NB4 (cell line): ENCODE measurements around the gene SLC39A11.

Source experiments
- DNase-seq: peaks from one replicate; pipeline ENCODE4 v3.0.0; 2010; ENCODE audit warnings: low read depth
- H3K4me3 ChIP-seq: one replicate; pipeline ENCODE4 v1.5.1; 2011; ENCODE audit warnings: mild to moderate bottlenecking, low read depth, low read length, moderate library complexity
- MAX ChIP-seq: IDR thresholded peaks from 2 replicates; pipeline ENCODE4 v1.6.1; 2011; ENCODE audit warnings: low read depth, low read length
- MYC ChIP-seq: IDR thresholded peaks from 2 replicates; pipeline ENCODE4 v1.6.1; 2011; ENCODE audit warnings: low read depth, low read length
- POLR2A ChIP-seq: IDR thresholded peaks from 2 replicates; pipeline ENCODE4 v1.6.1; 2011; ENCODE audit warnings: mild to moderate bottlenecking; ENCODE audit not compliant: insufficient read length; ENCODE audit errors: extremely low read depth
- TF ChIP-seq, protein P1 (sequence below): IDR thresholded peaks from one replicate; pipeline ENCODE4 v1.5.1; 2012; ENCODE audit warnings: low read depth, low read length

The SLC39A11 gene

GRCh38 chr17:72816406-72816805, 276.1 kb downstream of the SLC39A11 start:
- H3K4me3 ChIP-seq = no peak overlapping the region
- TF ChIP-seq MYC (no peak), MAX (no peak), POLR2A (no peak)
- TF ChIP-seq, protein P1, sequence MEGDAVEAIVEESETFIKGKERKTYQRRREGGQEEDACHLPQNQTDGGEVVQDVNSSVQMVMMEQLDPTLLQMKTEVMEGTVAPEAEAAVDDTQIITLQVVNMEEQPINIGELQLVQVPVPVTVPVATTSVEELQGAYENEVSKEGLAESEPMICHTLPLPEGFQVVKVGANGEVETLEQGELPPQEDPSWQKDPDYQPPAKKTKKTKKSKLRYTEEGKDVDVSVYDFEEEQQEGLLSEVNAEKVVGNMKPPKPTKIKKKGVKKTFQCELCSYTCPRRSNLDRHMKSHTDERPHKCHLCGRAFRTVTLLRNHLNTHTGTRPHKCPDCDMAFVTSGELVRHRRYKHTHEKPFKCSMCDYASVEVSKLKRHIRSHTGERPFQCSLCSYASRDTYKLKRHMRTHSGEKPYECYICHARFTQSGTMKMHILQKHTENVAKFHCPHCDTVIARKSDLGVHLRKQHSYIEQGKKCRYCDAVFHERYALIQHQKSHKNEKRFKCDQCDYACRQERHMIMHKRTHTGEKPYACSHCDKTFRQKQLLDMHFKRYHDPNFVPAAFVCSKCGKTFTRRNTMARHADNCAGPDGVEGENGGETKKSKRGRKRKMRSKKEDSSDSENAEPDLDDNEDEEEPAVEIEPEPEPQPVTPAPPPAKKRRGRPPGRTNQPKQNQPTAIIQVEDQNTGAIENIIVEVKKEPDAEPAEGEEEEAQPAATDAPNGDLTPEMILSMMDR = no peak
- DNase-seq = no peak

DNA sequence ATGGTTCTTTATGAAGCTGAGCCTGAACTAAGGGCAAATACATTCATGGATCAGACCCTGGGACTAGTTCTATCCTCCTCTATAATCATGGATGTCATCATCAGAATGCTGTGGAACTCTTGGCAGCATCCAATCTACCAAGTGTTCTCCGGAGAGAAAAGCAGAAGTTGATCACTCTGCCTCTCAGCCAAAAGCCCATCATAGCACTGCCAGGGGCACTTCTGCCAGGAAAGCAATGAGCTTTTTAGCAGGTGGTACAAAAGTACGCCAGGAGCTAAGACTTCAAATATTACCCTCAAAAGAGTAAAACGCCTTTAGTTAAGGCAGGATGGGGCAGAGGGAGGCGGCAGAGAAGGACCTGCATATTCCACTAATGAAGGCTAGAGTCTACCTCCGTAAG, 279.0 kb downstream of the SLC39A11 start:
- TF ChIP-seq, protein P1 = no peak
- no peak for TF ChIP-seq MYC
- no peak for TF ChIP-seq POLR2A
- TF ChIP-seq MAX = no peak
- H3K4me3 ChIP-seq = no peak overlapping the region
- peak; percentile 8 for DNase-seq

- H3K4me3 ChIP-seq = no peak overlapping the region
- DNase-seq = no peak
- TF ChIP-seq, protein P1 = no peak
- no peak for TF ChIP-seq POLR2A
- TF ChIP-seq MYC = no peak
- TF ChIP-seq MAX = no peak
Observed at GRCh38 chr17:72812823-72813222, 279.7 kb downstream of the SLC39A11 start.

DNA sequence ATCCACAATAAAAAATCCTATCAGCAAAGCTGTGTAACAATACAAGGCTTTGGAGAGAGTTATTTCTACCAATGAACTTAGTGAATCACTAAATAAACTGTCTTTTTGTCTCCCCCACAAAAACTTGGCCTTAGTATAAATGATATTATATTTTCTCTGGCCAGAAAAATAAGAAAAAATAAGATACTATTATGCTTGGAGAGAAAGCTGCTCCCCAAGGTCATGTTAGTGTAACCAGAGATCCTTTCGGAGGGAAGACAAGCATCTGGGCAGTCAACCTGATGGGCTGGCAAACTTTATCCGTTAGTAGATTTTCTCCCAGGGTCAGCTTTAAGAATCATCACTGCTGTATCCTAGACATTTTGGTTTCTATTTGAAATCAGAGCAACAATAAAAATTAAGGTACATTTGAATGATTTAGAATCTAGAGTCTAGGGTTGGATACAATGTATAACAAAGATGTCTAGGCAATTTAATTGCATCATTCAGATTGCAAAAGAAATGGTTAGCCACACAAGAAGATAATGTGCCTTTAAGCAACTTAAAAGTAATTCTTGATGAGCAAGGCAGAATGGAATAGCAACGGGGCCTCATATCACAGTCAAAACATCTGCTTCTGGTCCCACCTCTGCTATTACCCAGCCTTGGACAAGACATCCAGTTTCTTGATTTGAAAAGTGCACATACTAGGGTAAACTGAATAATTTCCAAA, 280.4 kb downstream of the SLC39A11 start:
- H3K4me3 ChIP-seq = no peak overlapping the region
- DNase-seq = peak; percentile 26
- TF ChIP-seq, protein P1 = no peak
- TF ChIP-seq POLR2A = no peak
- TF ChIP-seq MAX = no peak
- TF ChIP-seq MYC = no peak

GRCh38 chr17:72810991-72811508, 281.4 kb downstream of the SLC39A11 start:
- DNase-seq = no peak
- H3K4me3 ChIP-seq = no peak overlapping the region
- TF ChIP-seq MAX = no peak
- TF ChIP-seq MYC = no peak
- TF ChIP-seq POLR2A = no peak
- TF ChIP-seq, protein P1 = no peak
